Measurements from ENCODE around the gene PITX3.

Gene PITX3

DNA sequence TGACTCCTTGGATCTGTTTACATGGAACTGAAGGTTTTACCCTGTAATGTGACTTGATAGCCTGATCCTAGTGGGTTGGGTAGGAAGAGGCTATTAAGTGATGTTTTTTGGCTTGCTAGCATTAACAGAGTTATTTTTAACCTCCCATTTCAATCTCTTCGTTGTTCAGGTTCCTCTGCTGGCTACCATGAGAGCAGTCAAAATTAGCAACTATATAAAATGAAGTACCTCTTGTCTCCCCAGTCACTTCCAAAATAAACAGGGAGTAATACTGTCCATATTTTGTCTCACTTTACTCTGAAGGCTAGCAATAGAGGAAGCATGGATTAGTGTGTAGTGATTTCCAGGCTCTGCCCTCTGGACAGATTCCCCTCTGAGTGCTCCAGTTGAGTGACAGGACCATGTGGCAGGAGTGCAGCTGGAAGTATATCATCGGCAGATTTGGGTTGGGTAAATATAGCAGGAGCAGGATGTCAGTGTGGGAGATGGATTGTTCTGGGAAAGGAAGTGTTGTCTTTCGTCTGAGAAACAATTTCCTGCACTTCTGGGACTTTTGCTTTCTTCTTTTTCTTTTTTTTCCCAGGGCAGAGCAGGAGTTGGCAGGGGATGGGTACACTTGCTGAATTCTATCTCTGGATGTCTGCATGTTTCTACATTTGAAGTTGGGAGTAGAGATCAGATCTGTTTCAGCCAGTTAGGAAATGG lies 39.2 kb upstream of the PITX3 start:
- peak overlapping the region; percentile 51 for H3K4me3 ChIP-seq (ENCODE audit: low read length)
- peak overlapping the region; percentile 5 for H3K9ac ChIP-seq (ENCODE audit: low read length)
- H3K27me3 ChIP-seq (replicated peaks; ENCODE audit: control insufficient read depth, insufficient read depth, low read length), result no peaks in the 10 kb centered on the region
- peaks cover 14% of the 10 kb centered on the region for H3K4me1 ChIP-seq (ENCODE audit: control insufficient read depth, insufficient read depth, low read length)
- peak; percentile 28 for DNase-seq (ENCODE audit: low read depth)
- no peaks in the 10 kb centered on the region for H3K9me3 ChIP-seq (ENCODE audit: control insufficient read depth, low read length)
- H3K36me3 ChIP-seq (ENCODE audit: control insufficient read depth, insufficient read depth, low read length, severe bottlenecking), result peaks cover 17% of the 10 kb centered on the region

GRCh38 chr10:102279104-102279503 lies 37.8 kb upstream of the PITX3 start:
- Histone ChIP-seq H3K9ac (ENCODE audit: low read length) (no peak overlapping the region), H3K27me3 (replicated peaks; ENCODE audit: control insufficient read depth, insufficient read depth, low read length) (no peaks in the 10 kb centered on the region), H3K4me1 (ENCODE audit: control insufficient read depth, insufficient read depth, low read length) (peaks cover 14% of the 10 kb centered on the region), H3K9me3 (ENCODE audit: control insufficient read depth, low read length) (no peaks in the 10 kb centered on the region), H3K4me3 (ENCODE audit: low read length) (no peak overlapping the region), H3K36me3 (ENCODE audit: control insufficient read depth, insufficient read depth, low read length, severe bottlenecking) (peaks cover 17% of the 10 kb centered on the region)
- DNase-seq (ENCODE audit: low read depth), result no peak

DNA sequence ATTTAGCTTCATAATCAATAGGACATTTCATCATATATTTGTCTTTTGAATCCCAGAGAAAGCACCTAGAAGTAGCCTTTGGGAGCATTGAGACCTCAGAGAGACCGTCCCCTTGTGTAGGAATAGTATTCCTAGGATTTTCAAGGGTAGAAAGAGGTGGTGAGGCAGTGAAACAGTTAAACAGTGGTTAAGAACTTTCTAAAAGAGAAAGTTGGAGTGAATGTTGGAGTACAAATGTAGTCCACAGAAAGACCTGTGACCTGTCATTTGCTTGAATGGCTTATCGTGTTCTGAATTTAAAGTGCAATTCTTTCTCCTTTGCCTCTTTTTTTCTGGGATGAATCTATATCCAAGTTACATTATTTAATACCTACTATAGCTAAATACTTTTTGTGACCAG lies 34.0 kb upstream of the PITX3 start:
- H3K4me3 ChIP-seq (ENCODE audit: low read length), result no peak overlapping the region
- peaks cover 9% of the 10 kb centered on the region for H3K36me3 ChIP-seq (ENCODE audit: control insufficient read depth, insufficient read depth, low read length, severe bottlenecking)
- no peak for DNase-seq (ENCODE audit: low read depth)
- H3K27me3 ChIP-seq (replicated peaks; ENCODE audit: control insufficient read depth, insufficient read depth, low read length), result no peaks in the 10 kb centered on the region
- no peaks in the 10 kb centered on the region for H3K9me3 ChIP-seq (ENCODE audit: control insufficient read depth, low read length)
- peaks cover 4% of the 10 kb centered on the region for H3K4me1 ChIP-seq (ENCODE audit: control insufficient read depth, insufficient read depth, low read length)
- H3K9ac ChIP-seq (ENCODE audit: low read length), result no peak overlapping the region

DNA sequence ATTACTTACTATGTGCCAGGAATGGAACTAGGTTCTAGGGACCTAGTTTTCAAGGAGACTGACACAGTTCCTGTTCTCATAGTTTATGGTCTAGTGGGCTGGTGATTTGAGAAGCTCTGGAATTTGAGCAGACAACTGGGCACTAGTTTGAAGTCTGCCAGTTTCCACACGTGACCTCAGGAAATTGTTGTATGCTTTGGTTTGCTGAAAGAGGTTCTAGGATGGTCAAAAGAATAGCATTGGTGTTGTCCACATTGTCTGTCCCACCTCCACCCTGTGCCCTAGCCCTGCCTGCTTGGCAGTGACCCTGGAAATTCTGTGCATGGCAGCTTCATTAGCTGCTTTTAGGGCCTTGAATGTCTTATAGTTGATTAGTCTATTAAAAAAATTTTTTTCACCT lies 32.8 kb upstream of the PITX3 start:
- H3K9me3 ChIP-seq (ENCODE audit: control insufficient read depth, low read length), result no peaks in the 10 kb centered on the region
- no peaks in the 10 kb centered on the region for H3K27me3 ChIP-seq (replicated peaks; ENCODE audit: control insufficient read depth, insufficient read depth, low read length)
- H3K9ac ChIP-seq (ENCODE audit: low read length), result no peak overlapping the region
- no peak for DNase-seq (ENCODE audit: low read depth)
- H3K4me3 ChIP-seq (ENCODE audit: low read length), result no peak overlapping the region
- H3K36me3 ChIP-seq (ENCODE audit: control insufficient read depth, insufficient read depth, low read length, severe bottlenecking), result peaks cover 9% of the 10 kb centered on the region
- peaks cover 6% of the 10 kb centered on the region for H3K4me1 ChIP-seq (ENCODE audit: control insufficient read depth, insufficient read depth, low read length)

GRCh38 chr10:102269017-102269416 lies 27.7 kb upstream of the PITX3 start:
- no peak overlapping the region for H3K9ac ChIP-seq (ENCODE audit: low read length)
- H3K9me3 ChIP-seq (ENCODE audit: control insufficient read depth, low read length), result no peaks in the 10 kb centered on the region
- H3K4me1 ChIP-seq (ENCODE audit: control insufficient read depth, insufficient read depth, low read length), result peaks cover 30% of the 10 kb centered on the region
- no peaks in the 10 kb centered on the region for H3K36me3 ChIP-seq (ENCODE audit: control insufficient read depth, insufficient read depth, low read length, severe bottlenecking)
- DNase-seq (ENCODE audit: low read depth), result peak; percentile 22
- no peak overlapping the region for H3K4me3 ChIP-seq (ENCODE audit: low read length)
- no peaks in the 10 kb centered on the region for H3K27me3 ChIP-seq (replicated peaks; ENCODE audit: control insufficient read depth, insufficient read depth, low read length)

DNA sequence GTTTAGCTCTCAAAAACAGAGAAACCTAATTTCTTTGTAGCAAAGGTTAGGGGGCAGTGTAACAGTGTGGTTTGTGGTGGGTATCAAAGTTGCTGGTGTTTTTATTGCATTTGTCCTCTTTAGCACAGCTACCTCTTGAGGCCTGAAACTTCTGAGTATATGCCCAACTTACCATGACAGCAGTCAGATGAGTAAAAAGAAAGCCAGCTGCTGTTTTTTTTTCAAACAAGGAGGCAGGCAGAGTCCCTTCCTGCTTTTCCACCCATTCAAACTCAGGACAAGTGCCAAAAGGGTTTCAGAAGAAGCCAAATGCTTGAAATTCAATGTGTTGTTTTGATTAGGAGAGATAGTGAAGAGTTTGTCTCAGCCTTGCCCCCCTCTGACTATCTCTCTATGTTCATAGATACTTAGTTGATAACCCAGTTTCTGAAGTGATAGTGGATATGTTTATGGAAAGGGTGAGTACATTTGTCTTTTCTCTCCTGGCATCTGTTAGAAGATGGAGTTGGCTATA lies 27.1 kb upstream of the PITX3 start:
- H3K9me3 ChIP-seq (ENCODE audit: control insufficient read depth, low read length), result no peaks in the 10 kb centered on the region
- peak overlapping the region; percentile 57 for H3K9ac ChIP-seq (ENCODE audit: low read length)
- H3K27me3 ChIP-seq (replicated peaks; ENCODE audit: control insufficient read depth, insufficient read depth, low read length), result no peaks in the 10 kb centered on the region
- H3K36me3 ChIP-seq (ENCODE audit: control insufficient read depth, insufficient read depth, low read length, severe bottlenecking), result no peaks in the 10 kb centered on the region
- peak; percentile 59 for DNase-seq (ENCODE audit: low read depth)
- peak overlapping the region; percentile 46 for H3K4me3 ChIP-seq (ENCODE audit: low read length)
- peaks cover 34% of the 10 kb centered on the region for H3K4me1 ChIP-seq (ENCODE audit: control insufficient read depth, insufficient read depth, low read length)

GRCh38 chr10:102267748-102268147 lies 26.4 kb upstream of the PITX3 start:
- peaks cover 41% of the 10 kb centered on the region for H3K4me1 ChIP-seq (ENCODE audit: control insufficient read depth, insufficient read depth, low read length)
- H3K27me3 ChIP-seq (replicated peaks; ENCODE audit: control insufficient read depth, insufficient read depth, low read length), result no peaks in the 10 kb centered on the region
- peak overlapping the region; percentile 46 for H3K4me3 ChIP-seq (ENCODE audit: low read length)
- peak overlapping the region; percentile 57 for H3K9ac ChIP-seq (ENCODE audit: low read length)
- DNase-seq (ENCODE audit: low read depth), result peak; percentile 84
- no peaks in the 10 kb centered on the region for H3K9me3 ChIP-seq (ENCODE audit: control insufficient read depth, low read length)
- peaks cover under 1% of the 10 kb centered on the region for H3K36me3 ChIP-seq (ENCODE audit: control insufficient read depth, insufficient read depth, low read length, severe bottlenecking)

DNA sequence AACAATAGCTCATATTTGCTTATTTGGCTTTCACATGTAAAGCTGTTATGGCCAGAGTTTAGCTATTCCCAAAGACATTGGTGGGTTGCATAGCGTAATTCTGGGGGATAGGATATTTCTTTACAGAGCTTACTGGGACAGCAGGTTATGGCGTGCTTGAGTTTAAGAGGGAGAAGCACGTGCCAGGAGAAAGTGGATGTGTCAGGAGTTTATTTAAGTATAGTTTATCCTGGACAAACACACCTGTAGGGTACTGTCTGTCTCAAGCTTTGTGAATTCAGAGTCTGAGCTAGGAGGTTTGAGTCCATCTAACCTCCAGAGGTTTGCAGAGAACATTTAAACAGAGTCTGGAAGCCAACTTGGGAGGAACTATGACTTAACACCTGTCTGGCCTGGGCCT lies 25.4 kb upstream of the PITX3 start:
- no peaks in the 10 kb centered on the region for H3K9me3 ChIP-seq (ENCODE audit: control insufficient read depth, low read length)
- peaks cover 10% of the 10 kb centered on the region for H3K36me3 ChIP-seq (ENCODE audit: control insufficient read depth, insufficient read depth, low read length, severe bottlenecking)
- H3K9ac ChIP-seq (ENCODE audit: low read length), result no peak overlapping the region
- peaks cover 51% of the 10 kb centered on the region for H3K4me1 ChIP-seq (ENCODE audit: control insufficient read depth, insufficient read depth, low read length)
- H3K27me3 ChIP-seq (replicated peaks; ENCODE audit: control insufficient read depth, insufficient read depth, low read length), result no peaks in the 10 kb centered on the region
- H3K4me3 ChIP-seq (ENCODE audit: low read length), result no peak overlapping the region
- DNase-seq (ENCODE audit: low read depth), result no peak

- Histone ChIP-seq H3K9me3 (ENCODE audit: control insufficient read depth, low read length) (no peaks in the 10 kb centered on the region), H3K4me1 (ENCODE audit: control insufficient read depth, insufficient read depth, low read length) (peaks cover 57% of the 10 kb centered on the region), H3K9ac (ENCODE audit: low read length) (no peak overlapping the region), H3K27me3 (replicated peaks; ENCODE audit: control insufficient read depth, insufficient read depth, low read length) (no peaks in the 10 kb centered on the region), H3K4me3 (ENCODE audit: low read length) (no peak overlapping the region), H3K36me3 (ENCODE audit: control insufficient read depth, insufficient read depth, low read length, severe bottlenecking) (peaks cover 31% of the 10 kb centered on the region)
- no peak for DNase-seq (ENCODE audit: low read depth)
Measured at GRCh38 chr10:102264371-102264770, 23.1 kb upstream of the PITX3 start.

GRCh38 chr10:102262744-102263370 lies 21.5 kb upstream of the PITX3 start:
- DNase-seq (ENCODE audit: low read depth), result no peak
- Histone ChIP-seq H3K27me3 (replicated peaks; ENCODE audit: control insufficient read depth, insufficient read depth, low read length) (no peaks in the 10 kb centered on the region), H3K9ac (ENCODE audit: low read length) (no peak overlapping the region), H3K4me3 (ENCODE audit: low read length) (no peak overlapping the region), H3K9me3 (ENCODE audit: control insufficient read depth, low read length) (no peaks in the 10 kb centered on the region), H3K4me1 (ENCODE audit: control insufficient read depth, insufficient read depth, low read length) (peaks cover 42% of the 10 kb centered on the region), H3K36me3 (ENCODE audit: control insufficient read depth, insufficient read depth, low read length, severe bottlenecking) (peaks cover 37% of the 10 kb centered on the region)

GRCh38 chr10:102261842-102262241 lies 20.5 kb upstream of the PITX3 start:
- Histone ChIP-seq H3K4me3 (ENCODE audit: low read length) (no peak overlapping the region), H3K27me3 (replicated peaks; ENCODE audit: control insufficient read depth, insufficient read depth, low read length) (no peaks in the 10 kb centered on the region), H3K36me3 (ENCODE audit: control insufficient read depth, insufficient read depth, low read length, severe bottlenecking) (peaks cover 37% of the 10 kb centered on the region)

More at GRCh38 chr10:102261842-102262241, 20.5 kb upstream of the PITX3 start:
- Histone ChIP-seq H3K4me1 (ENCODE audit: control insufficient read depth, insufficient read depth, low read length) (peaks cover 33% of the 10 kb centered on the region), H3K9me3 (ENCODE audit: control insufficient read depth, low read length) (no peaks in the 10 kb centered on the region), H3K9ac (ENCODE audit: low read length) (no peak overlapping the region)
- DNase-seq (ENCODE audit: low read depth), result no peak

Measured in adipocyte (in vitro differentiated cells).